NCI-H446 treated with DMSO at 0.1 percent for 48 hours (cell line): Measurements from ENCODE around the gene RTN4RL2.

Experiments
- DNase-seq: peaks from one replicate; lab custom pipeline; 2025; lab: John Stamatoyannopoulos, UW

RTN4RL2 gene

GRCh38 chr11:57460022-57460757 is at the start of gene RTN4RL2:
RTN4RL2 (plus strand) TSS chr11:57460528; CDS start chr11:57460866, 338 bp downstream.
- DNase-seq: peak; percentile 63

- DNase-seq: no peak
Measured at GRCh38 chr11:57413681-57414080, 46.6 kb upstream of the RTN4RL2 start.

- no peak for DNase-seq
Measured at GRCh38 chr11:57414612-57415212, 45.6 kb upstream of the RTN4RL2 start.

DNA sequence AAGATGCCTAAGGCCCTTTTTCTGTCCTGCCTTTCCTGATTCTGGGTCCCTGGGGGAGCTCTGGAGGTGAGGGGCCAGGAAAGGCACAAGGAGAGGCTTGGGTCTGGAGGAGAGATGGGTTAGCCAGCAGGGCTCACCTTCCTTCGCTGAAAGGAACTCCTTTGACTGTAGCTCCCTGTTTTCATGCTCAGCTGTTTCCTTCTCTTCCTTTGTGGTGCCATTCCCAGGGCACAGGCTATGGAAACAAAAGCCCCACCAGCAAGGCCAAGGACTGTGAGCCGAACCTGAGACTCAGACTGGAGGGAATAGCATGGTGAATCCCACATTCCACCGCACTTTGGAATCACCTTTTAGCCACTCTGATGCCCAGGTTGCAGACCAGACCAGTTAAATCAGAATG is 43.9 kb upstream of the RTN4RL2 start:
- DNase-seq: no peak

DNA sequence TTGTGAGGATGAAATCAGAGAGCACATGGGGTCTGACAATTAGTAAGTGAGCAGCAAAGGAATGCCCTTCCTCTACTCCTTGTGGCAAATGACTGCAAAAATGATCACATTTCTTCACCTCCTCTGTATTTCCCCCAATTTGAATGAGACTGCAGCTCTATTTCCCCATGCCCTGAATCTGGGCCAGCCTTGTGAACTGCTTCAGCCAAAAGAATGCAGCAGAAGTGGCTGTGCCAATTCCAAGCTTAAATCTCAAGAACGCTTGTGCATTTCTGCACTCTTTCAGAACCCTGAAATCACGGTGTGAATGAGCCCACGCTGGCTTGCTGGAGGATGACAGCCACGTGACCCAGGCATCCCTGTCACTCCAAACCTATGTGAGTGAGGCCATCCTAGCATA is 43.3 kb upstream of the RTN4RL2 start:
- no peak for DNase-seq

DNA sequence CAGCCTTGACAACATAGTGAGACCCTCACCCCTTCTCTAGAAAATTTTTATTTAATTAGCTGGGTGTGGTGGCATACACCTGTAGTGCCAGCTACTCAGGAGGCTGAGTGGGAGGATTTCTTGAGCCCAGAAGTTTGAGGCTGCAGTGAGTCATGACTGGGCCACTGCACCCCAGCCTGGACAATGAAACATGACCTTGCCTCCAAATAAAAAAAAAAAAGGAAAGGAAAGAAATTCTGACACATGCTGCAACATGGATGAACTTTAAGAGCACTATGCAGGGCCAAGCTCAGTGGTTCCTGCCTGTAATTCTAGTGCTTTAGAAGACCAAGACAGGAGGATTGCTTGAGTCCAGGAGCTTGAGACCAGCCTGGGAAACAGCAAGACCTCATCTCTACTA is 42.2 kb upstream of the RTN4RL2 start:
- no peak for DNase-seq

- DNase-seq: no peak
Measured at GRCh38 chr11:57419146-57419545, 41.2 kb upstream of the RTN4RL2 start.

DNA sequence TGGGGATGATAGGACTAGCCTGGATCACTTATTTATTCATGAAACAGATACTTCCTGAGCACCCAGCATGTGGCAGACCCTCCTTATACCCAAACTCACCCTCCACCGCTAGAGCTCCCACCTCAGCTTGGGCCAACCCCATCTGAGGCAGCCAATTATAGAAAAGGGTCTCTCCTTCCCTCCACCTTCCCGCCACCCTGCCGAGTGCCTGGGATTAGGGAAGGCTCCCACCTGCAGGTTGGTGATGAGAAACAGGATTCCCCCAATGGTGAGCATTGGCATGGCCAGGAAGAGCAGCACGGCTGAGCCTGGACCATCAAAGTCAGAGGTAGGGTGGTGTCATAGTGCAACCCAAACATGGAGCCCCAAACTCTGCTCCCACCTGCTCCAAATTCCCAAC is 39.3 kb upstream of the RTN4RL2 start:
- DNase-seq: no peak

- no peak for DNase-seq
Measured at GRCh38 chr11:57421805-57422204, 38.5 kb upstream of the RTN4RL2 start.

DNA sequence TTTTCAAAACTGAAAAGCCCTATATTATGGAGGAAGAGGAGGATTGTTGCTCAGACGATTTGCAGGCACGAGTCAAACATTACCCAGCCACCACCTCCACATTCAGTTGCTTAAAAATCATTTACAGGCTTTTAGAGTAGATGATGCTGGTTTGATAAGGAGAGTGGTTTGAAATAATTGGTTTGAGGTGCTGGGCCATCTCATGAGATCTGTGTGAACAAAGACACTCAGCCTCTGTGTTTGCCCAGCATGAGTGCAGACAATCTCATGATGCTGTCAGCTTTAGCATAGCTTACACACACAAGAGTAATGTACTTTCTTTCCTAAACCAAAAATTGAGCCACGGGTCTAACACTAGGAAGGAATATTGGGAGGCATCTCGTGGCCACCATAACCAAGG is 37.7 kb upstream of the RTN4RL2 start:
- no peak for DNase-seq

GRCh38 chr11:57424137-57424791 is 36.1 kb upstream of the RTN4RL2 start:
- DNase-seq: no peak

- DNase-seq: no peak
Measured at GRCh38 chr11:57424792-57425564, 35.4 kb upstream of the RTN4RL2 start.

GRCh38 chr11:57425565-57426438 is 34.5 kb upstream of the RTN4RL2 start:
- DNase-seq: no peak

DNA sequence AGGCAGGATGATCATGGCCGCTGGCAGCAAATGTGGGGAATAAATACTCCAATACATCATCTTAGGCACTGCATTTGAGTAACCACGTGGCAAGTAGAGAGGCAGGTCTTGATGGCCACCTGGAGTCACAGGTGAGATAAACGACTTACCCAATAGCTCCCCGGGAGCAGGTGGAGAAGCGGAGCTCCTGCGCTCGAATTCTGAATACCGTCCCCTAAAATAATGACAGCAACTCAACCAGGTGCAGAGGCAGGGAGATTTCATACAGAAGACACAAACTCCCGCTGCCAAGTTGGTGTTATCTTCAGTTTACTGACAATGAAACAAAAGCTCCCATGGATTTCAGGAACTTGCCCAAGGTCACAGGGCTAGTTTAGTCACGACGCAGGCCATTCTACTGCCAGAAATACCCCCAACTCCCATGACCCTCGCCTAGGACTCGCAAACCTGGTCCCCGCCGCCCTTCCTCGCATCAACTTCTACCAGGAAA is 33.8 kb upstream of the RTN4RL2 start:
- no peak for DNase-seq

GRCh38 chr11:57426929-57427726 is 33.2 kb upstream of the RTN4RL2 start, which contains the start of gene SLC43A3:
SLC43A3 (minus strand) TSS chr11:57427121; CDS start chr11:57426172, 949 bp downstream.
- DNase-seq: peak; percentile 48

GRCh38 chr11:57427727-57428082 is 32.6 kb upstream of the RTN4RL2 start:
- peak; percentile 48 for DNase-seq

- DNase-seq: no peak
Measured at GRCh38 chr11:57428643-57429042, 31.7 kb upstream of the RTN4RL2 start.

GRCh38 chr11:57429946-57430345 is 30.4 kb upstream of the RTN4RL2 start:
- no peak for DNase-seq

GRCh38 chr11:57430952-57431351 is 29.4 kb upstream of the RTN4RL2 start:
- DNase-seq: no peak

DNA sequence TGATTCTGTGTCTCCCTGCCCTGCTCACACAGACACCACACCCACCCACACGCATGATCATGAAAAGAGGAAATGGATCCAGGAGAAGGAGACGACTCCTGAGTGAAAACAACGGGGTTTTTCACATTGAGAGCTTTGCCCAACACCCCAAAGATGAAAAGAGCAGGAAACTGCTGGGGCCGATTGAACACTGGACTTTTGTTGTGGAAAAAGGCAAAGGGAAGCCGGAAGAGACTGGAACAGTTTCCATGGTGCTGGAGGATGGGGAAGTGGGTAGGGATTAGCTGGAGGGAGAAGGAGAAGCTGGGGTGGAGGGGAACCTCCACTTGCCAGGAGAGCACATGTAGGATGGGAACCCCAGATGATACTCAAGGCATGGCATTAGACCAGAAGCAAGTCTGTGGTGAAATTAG is 28.2 kb upstream of the RTN4RL2 start:
- no peak for DNase-seq
